ENCODE measurements around the gene RYR2. TPM values are rescaled to one million over a fixed set of nuclear protein-coding genes. Genes with fewer than 3 reads are reported as not detected.
A peak's percentile ranks its signal among the peaks of the same experiment; 100 is the strongest.
"Not testable (repeated sequence)": the region's sequence is repeated elsewhere in the genome, so short reads cannot be mapped to it uniquely, and the experiment has no call there.

The RYR2 gene
- total RNA-seq, 1 experiment from 2014 or later, result 4.0 TPM

DNA sequence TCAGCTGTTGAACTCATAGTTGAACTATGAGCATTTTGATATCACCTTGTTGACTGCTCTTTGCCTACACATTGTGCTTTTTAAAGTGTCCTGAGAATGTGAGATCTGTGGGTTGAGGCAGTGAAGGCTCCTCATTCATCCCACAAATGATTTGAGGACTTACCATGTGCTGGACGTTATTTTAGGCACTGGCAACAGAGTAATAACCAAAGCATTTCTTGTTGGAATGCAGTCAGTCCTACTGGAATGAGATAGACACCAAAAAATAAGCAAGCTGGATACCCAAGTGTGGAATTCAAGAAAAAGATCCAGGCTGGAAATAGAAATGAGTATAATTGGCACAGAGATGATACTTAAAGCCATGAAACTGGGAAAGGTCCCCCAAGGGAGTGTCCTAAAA lies 775.3 kb downstream of the RYR2 start:
- CTCF ChIA-PET, result interaction anchor here (0.6 to 9.3 kb wide), 8 partner anchors 11 to 995 kb away, joined by 3 to 110 read pairs (median 4); no protein-coding TSS in a partner anchor
- no peak overlapping the region for H3K4me3 Mint-ChIP-seq (ENCODE audit: unreplicated experiment)
- H3K27me3 Mint-ChIP-seq (ENCODE audit: insufficient read depth, unreplicated experiment), result no peaks in the 10 kb centered on the region
- POLR2A ChIA-PET, result no interaction called here
- intact Hi-C loops (cut with micrococcal nuclease), result no loop called here
- no TSS peak for BruUV-seq (replicated peaks)
- no peak for TF ChIP-seq CTCF (IDR thresholded peaks at IDR 0.05; ENCODE audit: unreplicated experiment)
- H3K4me1 Mint-ChIP-seq (ENCODE audit: insufficient read depth, unreplicated experiment), result no peaks in the 10 kb centered on the region
- H3K27ac Mint-ChIP-seq (ENCODE audit: low read depth, unreplicated experiment), result no peak overlapping the region
- no peaks in the 10 kb centered on the region for H3K36me3 Mint-ChIP-seq (ENCODE audit: insufficient read depth, unreplicated experiment)
- H3K9me3 Mint-ChIP-seq (ENCODE audit: unreplicated experiment), result no peaks in the 10 kb centered on the region
- DNase-seq (ENCODE audit: unreplicated experiment), result no peak

GRCh38 chr1:237820634-237821033 lies 778.6 kb downstream of the RYR2 start:
- POLR2A ChIA-PET; H3K9me3 Mint-ChIP-seq (ENCODE audit: unreplicated experiment); H3K27me3 Mint-ChIP-seq (ENCODE audit: insufficient read depth, unreplicated experiment); H3K36me3 Mint-ChIP-seq (ENCODE audit: insufficient read depth, unreplicated experiment); H3K4me1 Mint-ChIP-seq (ENCODE audit: insufficient read depth, unreplicated experiment); H3K27ac Mint-ChIP-seq (ENCODE audit: low read depth, unreplicated experiment); H3K4me3 Mint-ChIP-seq (ENCODE audit: unreplicated experiment); intact Hi-C loops (cut with micrococcal nuclease); BruUV-seq (replicated peaks): not testable (repeated sequence)
- CTCF ChIA-PET, result interaction anchor here (0.6 to 9.3 kb wide), 6 partner anchors 9 to 1591 kb away, joined by 3 to 110 read pairs (median 3); no protein-coding TSS in a partner anchor
- DNase-seq (ENCODE audit: unreplicated experiment), result peak; percentile 23

DNA sequence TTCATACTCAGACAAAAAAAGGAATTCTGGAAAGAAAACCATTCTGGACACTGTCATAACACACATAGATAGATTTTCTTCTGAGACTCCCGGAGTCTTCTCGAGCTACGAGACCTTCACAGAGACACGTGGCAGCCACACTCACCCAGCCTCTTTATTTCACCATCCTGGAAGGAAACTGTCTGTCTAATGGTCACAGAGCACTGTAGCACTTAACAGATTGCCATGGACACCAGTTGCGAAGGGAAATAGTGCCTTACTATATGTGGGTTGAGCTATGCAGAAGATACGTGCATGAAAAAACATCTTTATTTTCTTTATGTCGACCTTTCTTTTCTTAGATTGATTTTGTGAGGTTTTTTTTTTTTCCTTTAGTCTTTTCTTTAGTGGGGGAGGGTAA lies 790.9 kb downstream of the RYR2 start:
- intact Hi-C loops (cut with micrococcal nuclease), result no loop called here
- TF ChIP-seq CTCF (IDR thresholded peaks at IDR 0.05; ENCODE audit: unreplicated experiment), result no peak
- Mint-ChIP-seq H3K36me3 (ENCODE audit: insufficient read depth, unreplicated experiment) (no peaks in the 10 kb centered on the region), H3K27me3 (ENCODE audit: insufficient read depth, unreplicated experiment) (no peaks in the 10 kb centered on the region), H3K27ac (ENCODE audit: low read depth, unreplicated experiment) (no peak overlapping the region), H3K4me3 (ENCODE audit: unreplicated experiment) (no peak overlapping the region), H3K4me1 (ENCODE audit: insufficient read depth, unreplicated experiment) (no peaks in the 10 kb centered on the region), H3K9me3 (ENCODE audit: unreplicated experiment) (no peaks in the 10 kb centered on the region)
- ChIA-PET CTCF (interaction anchor here (0.6 to 10.1 kb wide), 7 partner anchors 18 to 1087 kb away, joined by 3 to 56 read pairs (median 5); no protein-coding TSS in a partner anchor), POLR2A (no interaction called here)
- DNase-seq (ENCODE audit: unreplicated experiment), result no peak
- BruUV-seq (replicated peaks), result no TSS peak

DNA sequence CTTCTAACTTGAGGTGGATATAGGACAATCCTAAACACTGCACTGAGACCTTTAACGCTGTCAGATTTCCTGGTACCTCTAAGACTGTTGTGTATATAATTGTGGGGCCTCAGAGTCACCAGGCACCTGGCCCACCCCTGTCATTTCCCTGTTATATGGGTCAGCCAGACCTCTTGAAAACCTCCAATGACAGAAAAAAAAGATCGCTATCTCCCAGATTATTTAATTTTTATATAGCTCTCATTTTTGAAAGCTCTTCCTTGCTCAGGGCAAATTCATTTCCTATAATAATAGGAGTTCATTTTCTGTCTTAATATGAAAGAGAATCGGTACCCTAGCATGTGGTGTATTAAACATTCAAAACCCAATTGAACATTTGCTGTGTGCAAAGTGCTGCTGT lies 792.1 kb downstream of the RYR2 start:
- ChIA-PET CTCF (interaction anchor here (0.6 to 10.1 kb wide), 8 partner anchors 14 to 1117 kb away, joined by 3 to 56 read pairs (median 4); no protein-coding TSS in a partner anchor), POLR2A (interaction anchor here (0.7 to 1.7 kb wide), 3 partner anchors 23 to 1124 kb away, joined by 3 to 4 read pairs (median 3); no protein-coding TSS in a partner anchor)
- Mint-ChIP-seq H3K27me3 (ENCODE audit: insufficient read depth, unreplicated experiment) (no peaks in the 10 kb centered on the region), H3K9me3 (ENCODE audit: unreplicated experiment) (no peaks in the 10 kb centered on the region), H3K4me3 (ENCODE audit: unreplicated experiment) (no peak overlapping the region), H3K4me1 (ENCODE audit: insufficient read depth, unreplicated experiment) (no peaks in the 10 kb centered on the region), H3K36me3 (ENCODE audit: insufficient read depth, unreplicated experiment) (peaks cover under 1% of the 10 kb centered on the region), H3K27ac (ENCODE audit: low read depth, unreplicated experiment) (no peak overlapping the region)
- DNase-seq (ENCODE audit: unreplicated experiment), result no peak
- BruUV-seq (replicated peaks), result no TSS peak
- intact Hi-C loops (cut with micrococcal nuclease), result no loop called here
- TF ChIP-seq CTCF (IDR thresholded peaks at IDR 0.05; ENCODE audit: unreplicated experiment), result no peak

All from MCF 10A (cell line).